A549 (cell line): Measurements from ENCODE around the gene ZNF225. TPM values are rescaled to one million over a fixed set of nuclear protein-coding genes. Genes with fewer than 3 reads are reported as not detected.

Experiments used
- ATAC-seq, 2 experiments: fragments of 200-7000 bp in 1 of 2; fragments of >200 bp in 1 of 2; cut with Nextera tagmentation in 1 of 2; cut with Tn5 transposase in 1 of 2; 3 replicates each; pipeline versions ENCODE4 v1.8.0 to v1.9.1; 2018 to 2020; ENCODE audit warnings: mild to moderate bottlenecking in 1 of 2, moderate library complexity in 1 of 2
- CTCF ChIA-PET: fragments of 300-600 bp; sonication (Branson Sonifier 250); formaldehyde crosslinking; extraction: SDS; loops from one replicate; lab custom pipeline; 2021; ENCODE audit warnings: antibody characterized with exemption, inconsistent platforms; lab: Yijun Ruan, JAX
- POLR2A ChIA-PET: fragments of 350-600 bp; formaldehyde crosslinking; extraction: SDS; loops from one replicate; lab custom pipeline; 2021; ENCODE audit warnings: antibody characterized with exemption, inconsistent platforms; lab: Yijun Ruan, JAX
- DNase-seq, 2 experiments: peaks; one replicate each; pipeline versions ENCODE4 v3.0.0 to v3.0.0-alpha.2; 2011 to 2016; ENCODE audit warnings: low read depth in 1 of 2, low spot score in 1 of 2
- FAIRE-seq: peaks from 2 replicates; lab custom pipeline; 2011; peaks lifted over from hg19 to GRCh38; lab: Jason Lieb, UNC
- H3K27ac ChIP-seq, 2 experiments: fragments of >200 bp; sonication (Bioruptor Twin); formaldehyde crosslinking; 3 replicates each; pipeline ENCODE4 v1.5.1; 2016 to 2017
- H3K4me1 ChIP-seq: fragments of >200 bp; sonication (Bioruptor Twin); formaldehyde crosslinking; 3 replicates; pipeline ENCODE4 v1.6.1; 2016
- H3K4me2 ChIP-seq: fragments of >200 bp; sonication (Bioruptor Twin); formaldehyde crosslinking; 3 replicates; pipeline ENCODE4 v1.6.1; 2016
- H3K4me3 ChIP-seq: fragments of >200 bp; sonication (Bioruptor Twin); formaldehyde crosslinking; 3 replicates; pipeline ENCODE4 v1.5.1; 2016
- H3K9me3 ChIP-seq: fragments of >200 bp; sonication (Bioruptor Twin); formaldehyde crosslinking; 3 replicates; pipeline ENCODE4 v1.6.1; 2016
- BCL3 ChIP-seq: fragments of >200 bp; sonication (Bioruptor Twin); formaldehyde crosslinking; IDR thresholded peaks from 3 replicates; pipeline ENCODE4 v1.6.1; 2016
- CHD2 ChIP-seq: fragments of 150-350 bp; IDR thresholded peaks from 2 replicates; pipeline ENCODE4 v1.6.1; 2014; ENCODE audit warnings: low read length; ENCODE audit not compliant: partially characterized antibody
- CTCF ChIP-seq: fragments of >200 bp; sonication (Bioruptor Twin); formaldehyde crosslinking; IDR thresholded peaks from 3 replicates; pipeline ENCODE4 v1.5.1; 2016
- HDAC2 ChIP-seq: fragments of 200-600 bp; sonication (generic); IDR thresholded peaks from 2 replicates; pipeline ENCODE4 v1.6.1; 2016
- JUN ChIP-seq, 2 experiments: fragments of >200 bp; sonication (Bioruptor Twin); formaldehyde crosslinking; IDR thresholded peaks; 2 replicates in 1 of 2; 3 replicates in 1 of 2; pipeline ENCODE4 v1.6.1; 2016 to 2017
- MAX ChIP-seq: IDR thresholded peaks from 2 replicates; pipeline ENCODE4 v1.6.1; 2012
- MYC ChIP-seq: IDR thresholded peaks from 2 replicates; pipeline ENCODE4 v1.6.1; 2012; ENCODE audit warnings: mild to moderate bottlenecking, inconsistent platforms, low read length, improper control_type of control experiment, borderline replicate concordance
- PHF8 ChIP-seq: fragments of 200-600 bp; sonication (generic); IDR thresholded peaks from 2 replicates; pipeline ENCODE4 v1.6.1; 2016; ENCODE audit warnings: low read depth, mild to moderate bottlenecking, antibody characterized with exemption, moderate library complexity, borderline replicate concordance
- POLR2A ChIP-seq: IDR thresholded peaks from 2 replicates; pipeline ENCODE4 v1.6.1; 2012; ENCODE audit warnings: mild to moderate bottlenecking, low read length
- RAD21 ChIP-seq, 2 experiments: fragments of >200 bp in 1 of 2; sonication (Bioruptor Twin) in 1 of 2; formaldehyde crosslinking in 1 of 2; IDR thresholded peaks in 1 of 2; conservative IDR thresholded peaks in 1 of 2; 2 replicates in 1 of 2; 3 replicates in 1 of 2; pipeline ENCODE4 v1.6.1; 2012 to 2018; ENCODE audit warnings: inconsistent platforms in 1 of 2
- REST ChIP-seq: fragments of 200-600 bp; sonication (generic); IDR thresholded peaks from 2 replicates; pipeline ENCODE4 v1.6.1; 2016; ENCODE audit warnings: antibody characterized with exemption, mild to moderate bottlenecking, moderate library complexity
- RFX5 ChIP-seq: fragments of 450-650 bp; IDR thresholded peaks from 2 replicates; pipeline ENCODE4 v1.7.1; 2014; ENCODE audit warnings: antibody characterized with exemption, mild to moderate bottlenecking, moderate library complexity
- TFCP2L1 ChIP-seq: fragments of 250-450 bp; sonication (Bioruptor Pico); IDR thresholded peaks from 2 replicates; pipeline ENCODE4 v1.5.0; 2021; ENCODE audit warnings: mild to moderate bottlenecking
- TP53 ChIP-seq: fragments of 250-450 bp; sonication (Bioruptor Pico); IDR thresholded peaks from 2 replicates; pipeline ENCODE4 v1.5.0; 2021; ENCODE audit warnings: mild to moderate bottlenecking, moderate library complexity
- USF2 ChIP-seq: fragments of 450-650 bp; IDR thresholded peaks from 2 replicates; pipeline ENCODE4 v1.6.1; 2014; ENCODE audit warnings: antibody characterized with exemption
- ZFP36 ChIP-seq: fragments of 450-650 bp; IDR thresholded peaks from 2 replicates; pipeline ENCODE4 v1.6.1; 2014; ENCODE audit warnings: borderline replicate concordance; ENCODE audit not compliant: partially characterized antibody
- WGBS: methylation state at CpG from one replicate; pipeline ENCODE4 v1.1.6; 2017; ENCODE audit errors: missing lambda C conversion rate; 5-methylcytosine and 5-hydroxymethylcytosine counted together
- polyA minus RNA-seq: library from RNA; depleted of rRNA, polyadenylated mRNA; stranded (reverse); fragments of >200 nt; gene quantifications from 2 replicates; pipeline ENCODE4 v1.2.3, GENCODE V29; 2011; rRNA and poly(A)+ RNA removed
- polyA plus RNA-seq, 4 experiments: library from polyadenylated mRNA; depleted of rRNA in 3 of 4; stranded (reverse); fragments of >200 nt; fragmentation: RNase III in 1 of 4; extraction: RNeasy Plus Mini Kit Qiagen cat#74134 plus additional on column Dnase treatment in 1 of 4; gene quantifications; 2 replicates in 3 of 4; 3 replicates in 1 of 4; pipeline ENCODE4 v1.2.3, GENCODE V29; 2011 to 2017

The ZNF225 gene
- polyA plus RNA-seq (2011; rRNA removed) (4.3 TPM in 2 replicates), polyA plus RNA-seq (2017; fragmentation: RNase III; extraction: RNeasy Plus Mini Kit Qiagen cat#74134 plus additional on column Dnase treatment) (3.3 to 3.7 TPM (median 3.3 TPM) in 3 replicates), polyA minus RNA-seq (3.7 and 3.9 TPM in 2 replicates)
- 0.47 and 0.49 TPM in 2 replicates for polyA plus RNA-seq (2012; cell fraction: cytosol; rRNA removed)
- polyA plus RNA-seq (2012; cell fraction: nucleus; rRNA removed) = 0.52 and 0.89 TPM in 2 replicates

- FAIRE-seq (peak; percentile 51), DNase-seq (peak; percentile 97 to 99), ATAC-seq (peak; percentile 98 to 99)
- POLR2A ChIA-PET = interaction anchor here (1.0 to 2.6 kb wide), 2 partner anchors 19 to 52 kb away, joined by 8 to 18 read pairs; partner anchors contain the start of genes ZNF224 and ZNF226
- Histone ChIP-seq H3K27ac (peak within 1 kb of the TSS; percentile 79 to 84), H3K4me1 (no peaks in the 10 kb centered on the region), H3K9me3 (peaks cover 38% of the 10 kb centered on the region), H3K4me2 (peak within 1 kb of the TSS; percentile 91), H3K4me3 (peak within 1 kb of the TSS; percentile 79)
- TF ChIP-seq USF2 = 0 out of 2 replicates have a peak, but pooled peaks have one; percentile 19
- 0 out of 3 replicates have a peak, but pooled peaks have one; percentile 27 for TF ChIP-seq BCL3
- peak in 1 of 2 experiments; percentile 26; a peak in 2 of 5 replicates for TF ChIP-seq RAD21 (conservative IDR thresholded peaks at IDR 0.05 in 1 of 2, IDR thresholded peaks at IDR 0.05 in 1 of 2)
- TF ChIP-seq JUN (IDR thresholded peaks at IDR 0.05) = peak; percentile 55 to 80; a peak in 4 of 5 replicates
- no peak for TF ChIP-seq RFX5
- TF ChIP-seq REST = peak; percentile 39; the same call in 1 of the 2 replicates
- peak; percentile 60; the same call in 1 of the 2 replicates for TF ChIP-seq MAX
- no peak for TF ChIP-seq HDAC2
- no peak for TF ChIP-seq ZFP36
- TF ChIP-seq TFCP2L1 (CRISPR knock-in tag) = no peak
- TF ChIP-seq CTCF = no peak
- TF ChIP-seq CHD2 = peak; percentile 61
- peak; percentile 61 for TF ChIP-seq POLR2A
- peak; percentile 45; the same call in 1 of the 2 replicates for TF ChIP-seq PHF8
- TF ChIP-seq TP53 (CRISPR knock-in tag) = no peak
- TF ChIP-seq MYC = peak; percentile 84
- CTCF ChIA-PET = interaction anchor here (1.4 kb wide), 1 partner anchor 18 kb away, joined by 4 read pairs; no protein-coding TSS in a partner anchor
- under 1% methylated on average over 44 of the region's 44 CpGs for WGBS
These were observed at the start of gene ZNF225 for GRCh38 chr19:44113138-44113783. TSS of gene ZNF225 (plus strand) at chr19:44113399. CDS start at chr19:44115828, 2,429 bp downstream.
